GM19025 (cell line): ENCODE results near the gene FAM186B.
"Not testable (repeated sequence)": the region's sequence is repeated elsewhere in the genome, so short reads cannot be mapped to it uniquely, and the experiment has no call there.

Source experiments
- ATAC-seq: cut with Tn5 transposase; IDR thresholded peaks from one replicate; pipeline ENCODE4 v1.9.1; 2021; ENCODE audit warnings: mild to moderate bottlenecking, low read depth, moderate library complexity; ENCODE audit not compliant: unreplicated experiment

FAM186B gene, protein sequence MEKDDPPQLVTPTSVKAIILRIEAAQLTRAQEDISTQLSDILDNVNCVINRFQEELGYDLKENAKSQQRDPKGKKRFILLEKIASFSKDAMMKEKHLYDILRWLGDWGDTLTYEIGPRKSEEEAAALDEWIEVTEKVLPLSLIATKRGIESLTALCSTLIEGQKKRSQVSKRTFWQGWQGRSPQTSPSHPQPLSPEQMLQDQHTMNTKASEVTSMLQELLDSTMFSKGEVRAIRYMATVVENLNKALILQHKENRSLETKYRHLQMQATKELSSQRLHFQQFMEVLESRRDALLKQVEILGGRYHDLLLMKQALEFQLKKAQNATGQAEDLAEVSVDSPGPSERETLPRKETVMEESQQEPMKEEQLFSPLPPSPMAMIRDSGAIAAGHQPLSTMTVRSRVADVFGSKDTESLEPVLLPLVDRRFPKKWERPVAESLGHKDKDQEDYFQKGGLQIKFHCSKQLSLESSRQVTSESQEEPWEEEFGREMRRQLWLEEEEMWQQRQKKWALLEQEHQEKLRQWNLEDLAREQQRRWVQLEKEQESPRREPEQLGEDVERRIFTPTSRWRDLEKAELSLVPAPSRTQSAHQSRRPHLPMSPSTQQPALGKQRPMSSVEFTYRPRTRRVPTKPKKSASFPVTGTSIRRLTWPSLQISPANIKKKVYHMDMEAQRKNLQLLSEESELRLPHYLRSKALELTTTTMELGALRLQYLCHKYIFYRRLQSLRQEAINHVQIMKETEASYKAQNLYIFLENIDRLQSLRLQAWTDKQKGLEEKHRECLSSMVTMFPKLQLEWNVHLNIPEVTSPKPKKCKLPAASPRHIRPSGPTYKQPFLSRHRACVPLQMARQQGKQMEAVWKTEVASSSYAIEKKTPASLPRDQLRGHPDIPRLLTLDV

DNA sequence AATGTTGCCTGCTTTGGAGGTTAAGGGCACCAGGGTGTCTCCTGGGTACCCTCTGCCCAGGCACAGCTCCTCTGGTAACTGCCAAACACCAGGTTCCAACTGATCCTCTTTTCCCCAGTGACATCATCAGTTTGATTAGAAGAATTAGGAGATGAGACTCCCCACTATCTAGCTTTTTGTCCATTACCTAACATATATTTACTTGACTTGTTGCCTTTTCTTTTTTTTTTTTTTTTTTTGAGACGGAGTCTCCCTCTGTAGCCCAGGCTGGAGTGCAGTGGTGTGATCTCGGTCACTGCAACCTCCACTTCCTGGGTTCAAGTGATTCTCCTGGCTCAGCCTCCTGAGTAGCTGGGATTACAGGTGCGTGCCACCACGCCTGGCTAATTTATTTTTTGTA, at the start of gene FAM186B:
Gene FAM186B (minus strand): TSS at position 101 of the 400 bp plus-strand sequence. CDS start 162 bp downstream, outside the sequence.
- ATAC-seq, result not testable (repeated sequence)

- ATAC-seq, result no peak
Measured at GRCh38 chr12:49654715-49655114, 49.3 kb upstream of the FAM186B start.

DNA sequence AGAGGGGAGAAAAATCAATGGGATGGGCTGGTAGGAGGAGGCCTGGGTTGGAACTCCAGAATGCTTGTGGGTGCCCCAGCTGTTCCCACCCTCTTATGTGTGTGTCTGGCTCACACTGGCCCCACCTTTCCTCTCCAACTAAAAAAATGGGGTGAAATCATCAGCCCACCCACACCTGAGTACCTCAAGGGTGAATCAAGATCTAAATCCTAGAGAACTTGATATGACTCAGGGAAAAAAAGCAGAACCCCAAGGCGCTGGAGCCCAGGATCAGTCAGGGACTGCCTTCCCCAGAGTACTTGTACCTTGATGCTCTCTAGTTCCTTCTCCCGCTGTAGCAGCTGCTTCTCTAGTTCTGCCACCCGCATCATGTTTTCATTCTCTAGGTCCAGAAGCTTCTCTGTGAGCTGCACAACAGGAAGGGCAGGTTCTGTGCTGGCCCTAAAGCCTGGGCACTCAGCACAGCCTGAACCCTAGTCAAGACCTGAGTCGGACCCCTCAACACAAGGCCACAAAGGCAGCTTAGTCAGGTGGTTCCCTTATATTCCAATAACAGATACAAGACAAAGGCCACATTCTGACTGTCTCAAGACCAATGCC, 47.6 kb upstream of the FAM186B start:
- ATAC-seq, result no peak

DNA sequence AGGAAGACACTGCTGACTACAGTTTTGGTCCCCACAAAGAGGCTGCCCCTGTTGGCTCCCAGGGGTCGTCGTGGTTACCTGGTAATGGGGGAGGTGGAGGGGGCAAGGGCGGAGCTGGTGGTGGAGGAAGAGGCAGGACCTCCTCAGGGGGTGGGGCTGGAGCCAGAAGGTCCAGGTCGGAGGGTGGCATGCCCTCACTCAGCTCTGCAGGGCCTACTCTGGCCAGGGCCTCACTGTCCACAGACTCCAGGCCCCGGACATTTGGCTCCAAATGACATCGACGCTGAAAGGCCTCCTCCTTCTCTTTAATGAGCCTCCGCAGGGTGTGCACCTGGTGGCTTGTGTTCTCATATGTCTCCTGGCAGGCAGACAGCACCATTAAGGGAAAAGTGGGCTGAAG, 46.4 kb upstream of the FAM186B start:
- no peak for ATAC-seq

- no peak for ATAC-seq
Measured at GRCh38 chr12:49649892-49650291, 44.5 kb upstream of the FAM186B start.

- no peak for ATAC-seq
Measured at GRCh38 chr12:49649445-49649844, 44.0 kb upstream of the FAM186B start.

DNA sequence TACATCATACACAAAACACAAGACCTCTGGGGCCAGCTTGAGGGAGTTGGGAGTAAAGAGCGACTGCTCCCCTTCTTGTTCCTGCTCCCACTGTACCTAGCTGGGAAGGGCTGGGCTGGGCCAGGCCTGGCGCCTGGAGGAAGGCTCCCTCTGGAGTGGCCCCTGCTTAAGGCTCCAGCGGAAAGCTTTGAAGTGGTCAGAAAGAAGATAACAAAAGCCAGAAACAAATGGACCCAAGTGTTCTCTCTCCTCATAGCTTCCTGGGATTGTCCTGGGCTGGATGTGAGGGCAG, 43.2 kb upstream of the FAM186B start:
- no peak for ATAC-seq

DNA sequence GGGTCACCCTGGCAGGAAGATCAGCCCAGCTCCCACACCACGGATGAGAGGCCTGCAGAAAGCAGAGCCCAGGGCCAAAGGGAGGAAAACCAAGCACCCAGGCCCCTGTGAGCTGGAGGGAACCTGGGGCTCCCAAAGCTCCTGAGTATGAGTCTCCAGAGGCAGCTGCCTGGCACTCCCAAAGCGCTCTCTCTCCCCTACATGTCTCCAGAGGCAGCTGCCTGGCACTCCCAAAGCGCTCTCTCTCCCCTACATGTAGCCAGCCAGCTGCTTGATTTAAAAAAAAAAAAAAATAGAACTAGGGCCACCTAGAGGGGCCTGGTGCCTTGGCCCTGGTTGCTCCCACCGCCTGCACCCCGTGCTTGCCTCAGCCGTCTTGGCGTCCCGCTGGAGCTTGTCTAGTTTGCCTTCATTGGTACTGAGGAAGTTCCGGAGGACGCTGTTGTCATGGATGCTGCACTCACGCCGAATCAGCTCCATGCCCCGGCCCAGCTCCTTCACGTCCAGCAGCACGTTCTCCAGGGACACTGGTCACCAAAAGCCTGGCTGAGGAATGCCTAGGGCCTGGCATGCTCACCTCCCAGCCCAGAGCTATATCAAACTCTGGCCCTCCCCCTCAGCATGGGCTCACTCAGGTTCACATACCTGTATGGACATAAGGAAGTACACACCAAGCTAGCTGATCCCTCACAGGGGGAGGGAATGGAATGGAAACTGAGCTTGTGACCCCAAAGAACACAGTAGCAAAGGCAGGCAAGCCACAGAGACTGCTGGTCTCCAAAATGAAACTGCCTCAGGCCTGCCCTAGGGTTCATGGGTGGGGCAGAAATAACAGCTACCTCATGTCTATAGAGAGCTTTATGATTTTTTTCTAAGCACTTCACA, 42.6 kb upstream of the FAM186B start:
- ATAC-seq, result no peak

- no peak for ATAC-seq
Measured at GRCh38 chr12:49646871-49647654, 41.6 kb upstream of the FAM186B start.

DNA sequence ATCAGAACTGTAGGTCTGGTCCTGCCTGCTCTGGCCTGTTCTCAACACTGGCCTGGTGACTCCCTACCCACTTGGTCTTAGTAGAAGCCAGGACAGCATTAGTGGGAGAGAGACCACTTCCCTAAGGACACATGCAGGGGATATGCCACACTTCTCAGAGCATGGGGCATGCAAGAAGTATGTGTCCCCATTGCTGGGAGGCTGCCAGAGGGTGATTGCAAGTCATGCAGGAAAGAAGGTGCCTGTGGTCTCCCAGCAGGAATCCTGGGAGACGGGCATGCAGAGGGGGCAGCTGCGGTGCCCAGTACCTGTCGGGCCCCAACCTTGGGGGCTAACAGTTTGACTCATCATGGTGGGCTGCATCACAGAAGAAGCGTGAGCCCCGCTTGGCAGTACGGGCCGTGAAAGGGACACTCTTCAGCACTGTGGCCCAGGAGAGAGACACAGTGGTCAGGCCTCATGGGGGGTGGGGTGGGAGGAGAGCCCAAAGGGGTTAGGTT, 40.9 kb upstream of the FAM186B start:
- ATAC-seq, result no peak

- ATAC-seq, result no peak
Measured at GRCh38 chr12:49645146-49646039, 40.0 kb upstream of the FAM186B start.

- no peak for ATAC-seq
Measured at GRCh38 chr12:49644620-49644994, 39.2 kb upstream of the FAM186B start.

- ATAC-seq, result no peak
Measured at GRCh38 chr12:49643961-49644619, 38.7 kb upstream of the FAM186B start.

DNA sequence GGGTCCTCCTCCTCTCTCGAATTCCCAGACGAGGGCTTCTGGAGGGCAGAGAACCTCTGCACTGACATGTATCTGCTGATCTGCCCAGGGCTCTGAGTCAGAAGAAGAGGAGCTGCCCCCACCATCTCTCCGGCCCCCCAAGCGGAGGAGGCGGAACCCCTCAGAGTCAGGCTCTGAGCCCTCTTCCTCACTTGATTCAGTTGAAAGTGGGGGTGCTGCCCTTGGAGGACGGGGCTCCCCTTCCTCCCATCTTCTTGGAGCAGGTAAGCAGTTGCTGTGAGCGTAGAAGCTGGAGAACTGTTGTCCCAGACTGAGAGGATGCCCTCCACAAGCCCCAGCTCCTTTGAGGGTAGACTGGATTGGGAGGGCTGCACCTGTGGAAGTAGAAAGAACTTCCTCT, 37.7 kb upstream of the FAM186B start:
- no peak for ATAC-seq

GRCh38 chr12:49642370-49642802, 36.9 kb upstream of the FAM186B start:
- no peak for ATAC-seq

- no peak for ATAC-seq
Measured at GRCh38 chr12:49641748-49642369, 36.4 kb upstream of the FAM186B start.

- no peak for ATAC-seq
Measured at GRCh38 chr12:49636979-49637755, 31.7 kb upstream of the FAM186B start.
